ENCODE measurements around the gene GRID2IP. TPM values are rescaled to one million over a fixed set of nuclear protein-coding genes. Genes with fewer than 3 reads are reported as not detected.

The GRID2IP gene
- total RNA-seq, 1 donor from 2014 or later, result not detected

- no peak for DNase-seq
- no peaks in the 10 kb centered on the region for H3K36me3 ChIP-seq
- intact Hi-C loops (cut with micrococcal nuclease), result no loop called here
- no peaks in the 10 kb centered on the region for H3K27me3 ChIP-seq (ENCODE audit: low read depth)
- TF ChIP-seq CTCF (IDR thresholded peaks at IDR 0.05; ENCODE audit: borderline replicate concordance), result no peak
- H3K27ac ChIP-seq (replicated peaks), result no peak overlapping the region
- no peaks in the 10 kb centered on the region for H3K9me3 ChIP-seq (replicated peaks)
- no peaks in the 10 kb centered on the region for H3K4me1 ChIP-seq
- H3K4me3 ChIP-seq, result no peak overlapping the region
These were observed 55.5 kb downstream of the GRID2IP start for GRCh38 chr7:6495597-6496262.

GRCh38 chr7:6494365-6494764, 56.9 kb downstream of the GRID2IP start:
- Histone ChIP-seq H3K27ac (replicated peaks) (no peak overlapping the region), H3K4me1 (no peaks in the 10 kb centered on the region), H3K27me3 (ENCODE audit: low read depth) (no peaks in the 10 kb centered on the region), H3K4me3 (no peak overlapping the region), H3K9me3 (replicated peaks) (peaks cover 6% of the 10 kb centered on the region), H3K36me3 (no peaks in the 10 kb centered on the region)
- intact Hi-C loops (cut with micrococcal nuclease), result no loop called here
- no peak for DNase-seq
- TF ChIP-seq CTCF (IDR thresholded peaks at IDR 0.05; ENCODE audit: borderline replicate concordance), result no peak

- no peak overlapping the region for H3K4me3 ChIP-seq
- no peaks in the 10 kb centered on the region for H3K4me1 ChIP-seq
- intact Hi-C loops (cut with micrococcal nuclease), result no loop called here
- peaks cover 9% of the 10 kb centered on the region for H3K9me3 ChIP-seq (replicated peaks)
- H3K36me3 ChIP-seq, result no peaks in the 10 kb centered on the region
- no peak for DNase-seq
- TF ChIP-seq CTCF (IDR thresholded peaks at IDR 0.05; ENCODE audit: borderline replicate concordance), result no peak
- H3K27me3 ChIP-seq (ENCODE audit: low read depth), result no peaks in the 10 kb centered on the region
- no peak overlapping the region for H3K27ac ChIP-seq (replicated peaks)
These were observed 60.1 kb downstream of the GRID2IP start for GRCh38 chr7:6491194-6491593.

DNA sequence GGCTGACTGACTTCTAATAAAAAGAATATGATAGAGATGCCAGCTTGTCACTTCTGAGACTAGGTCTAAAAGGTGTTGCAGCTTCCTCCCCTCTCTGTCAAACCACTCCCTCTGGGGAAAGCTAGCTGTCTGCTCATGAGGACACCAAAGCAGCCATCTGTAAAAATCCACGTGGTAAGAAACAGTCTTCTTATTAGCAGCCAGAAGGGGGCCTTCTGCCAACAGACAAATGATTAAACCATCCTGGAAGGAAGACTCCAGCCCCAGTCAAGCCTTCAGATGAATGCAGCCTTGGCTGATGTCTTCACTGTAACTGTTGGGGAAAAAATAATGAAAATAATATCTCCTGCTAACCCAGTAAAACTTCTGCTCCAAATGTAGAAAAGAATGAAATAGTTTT, 61.6 kb downstream of the GRID2IP start:
- Histone ChIP-seq H3K4me3 (no peak overlapping the region), H3K27ac (replicated peaks) (no peak overlapping the region), H3K36me3 (no peaks in the 10 kb centered on the region), H3K27me3 (ENCODE audit: low read depth) (no peaks in the 10 kb centered on the region), H3K4me1 (peaks cover 2% of the 10 kb centered on the region), H3K9me3 (replicated peaks) (peaks cover 9% of the 10 kb centered on the region)
- intact Hi-C loops (cut with micrococcal nuclease), result no loop called here
- no peak for DNase-seq
- TF ChIP-seq CTCF (IDR thresholded peaks at IDR 0.05; ENCODE audit: borderline replicate concordance), result no peak

DNA sequence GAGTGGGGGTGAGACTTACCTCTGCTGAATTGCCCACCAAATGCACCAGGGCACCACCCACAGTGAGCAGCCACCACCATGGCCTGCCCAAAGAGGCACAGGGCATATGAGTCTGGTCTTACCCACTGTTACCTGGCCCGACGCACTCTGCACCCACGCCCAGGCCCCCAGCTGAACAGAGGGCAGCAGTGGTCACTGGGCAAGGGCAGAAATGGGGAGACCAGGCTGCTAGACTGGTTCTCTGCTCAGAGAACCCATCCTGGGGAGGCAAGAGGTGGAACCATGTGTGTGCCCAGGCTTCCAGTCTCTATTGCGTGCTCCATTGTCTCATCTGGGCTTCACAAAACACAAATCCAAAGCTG, 64.1 kb downstream of the GRID2IP start:
- no peaks in the 10 kb centered on the region for H3K36me3 ChIP-seq
- H3K27me3 ChIP-seq (ENCODE audit: low read depth), result no peaks in the 10 kb centered on the region
- H3K27ac ChIP-seq (replicated peaks), result no peak overlapping the region
- no peak overlapping the region for H3K4me3 ChIP-seq
- peaks cover 24% of the 10 kb centered on the region for H3K4me1 ChIP-seq
- intact Hi-C loops (cut with micrococcal nuclease), result no loop called here
- DNase-seq, result no peak
- TF ChIP-seq CTCF (IDR thresholded peaks at IDR 0.05; ENCODE audit: borderline replicate concordance), result no peak
- H3K9me3 ChIP-seq (replicated peaks), result peaks cover 9% of the 10 kb centered on the region

All from left ventricle myocardium inferior (tissue), 1 donor.